ENCODE results near the gene AKNAD1. TPM values are rescaled to one million over a fixed set of nuclear protein-coding genes. Genes with fewer than 3 reads are reported as not detected.

The AKNAD1 gene
- under 1 TPM; under 0.01 to 0.69 TPM for total RNA-seq

GRCh38 chr1:108856994-108857393 is at the start of gene AKNAD1:
Gene AKNAD1, minus strand, starts transcription at chr1:108857094. Its CDS starts 4,430 bp downstream, at chr1:108852664.

Other genes starting within 250 kb of the AKNAD1 start
- 1 to 10 TPM; 3.4 to 3.7 TPM for gene HENMT1, start 196.0 kb downstream of the AKNAD1 start, total RNA-seq
- 10 to 100 TPM; 17.2 to 22.3 TPM for gene PRPF38B, start 164.8 kb downstream of the AKNAD1 start, total RNA-seq
- gene FNDC7, start 144.2 kb downstream of the AKNAD1 start, total RNA-seq = under 1 TPM; 0.33 to 0.34 TPM
- gene STXBP3, start 110.4 kb downstream of the AKNAD1 start, total RNA-seq = 10 to 100 TPM; 41.3 to 49.2 TPM
- gene GPSM2, start 19.9 kb upstream of the AKNAD1 start, total RNA-seq = 10 to 100 TPM; 24.4 to 38.3 TPM
- gene CLCC1, start 106.4 kb upstream of the AKNAD1 start, total RNA-seq = 10 to 100 TPM; 17.9 to 26.0 TPM
- 10 to 100 TPM; 20.0 to 23.1 TPM for gene WDR47, start 185.0 kb upstream of the AKNAD1 start, total RNA-seq
- 10 to 100 TPM; 34.4 to 66.3 TPM for gene TAF13, start 218.9 kb upstream of the AKNAD1 start, total RNA-seq
- 10 to 100 TPM in 1 of 2 donors, 1 to 10 TPM in 1; 10.0 to 13.4 TPM for gene TMEM167B, start 233.7 kb upstream of the AKNAD1 start, total RNA-seq

Measured in melanocyte of skin (primary cell).